Kidney (tissue), 14 donors: ENCODE data around the gene ZFP62. TPM values are rescaled to one million over a fixed set of nuclear protein-coding genes. Genes with fewer than 3 reads are reported as not detected.

Source experiments
- DNase-seq, 5 donors: peaks; one replicate each; pipeline ENCODE4 v3.0.0-alpha.2; 2013 to 2020
- FAIRE-seq: peaks from 2 replicates; lab custom pipeline; 2012; peaks lifted over from hg19 to GRCh38; lab: Jason Lieb, UNC
- H3K27ac ChIP-seq, 2 donors: one replicate each; pipeline ENCODE4 v1.7.0; 2013; ENCODE audit warnings: low read depth in 2 of 2, low read length in 2 of 2, inconsistent platforms in 1 of 2
- H3K27me3 ChIP-seq: one replicate; pipeline ENCODE4 v1.7.1; 2013; ENCODE audit warnings: low read length, inconsistent platforms; ENCODE audit not compliant: control insufficient read depth, insufficient read depth
- H3K36me3 ChIP-seq, 3 donors: one replicate each; pipeline versions ENCODE4 v1.7.0 to v1.7.1; 2013; ENCODE audit warnings: low read length in 3 of 3, control low read depth in 1 of 3, inconsistent platforms in 1 of 3; ENCODE audit not compliant: insufficient read depth in 3 of 3, control insufficient read depth in 2 of 3
- H3K4me1 ChIP-seq, 3 donors: one replicate each; pipeline versions ENCODE4 v1.7.0 to v1.7.1; 2013; ENCODE audit warnings: low read length in 3 of 3, inconsistent platforms in 1 of 3, low read depth in 1 of 3; ENCODE audit not compliant: control insufficient read depth in 2 of 3, insufficient read depth in 2 of 3
- H3K4me3 ChIP-seq, 3 donors: one replicate each; pipeline versions ENCODE4 v1.7.0 to v1.8.1; 2013; ENCODE audit warnings: low read length in 3 of 3, control low read depth in 1 of 3, inconsistent platforms in 1 of 3
- H3K9ac ChIP-seq, 3 donors: one replicate each; pipeline versions ENCODE4 v1.7.0 to v1.7.1; 2013; ENCODE audit warnings: low read length in 3 of 3, control low read depth in 1 of 3, inconsistent platforms in 1 of 3
- H3K9me3 ChIP-seq, 3 donors: one replicate each; pipeline versions ENCODE4 v1.7.0 to v1.7.1; 2013; ENCODE audit warnings: low read length in 3 of 3, control low read depth in 1 of 3, inconsistent platforms in 1 of 3; ENCODE audit not compliant: control insufficient read depth in 2 of 3, insufficient read depth in 1 of 3
- CTCF ChIP-seq: IDR thresholded peaks from 3 replicates; pipeline ENCODE4 v1.5.1; 2012; ENCODE audit warnings: mild to moderate bottlenecking, moderate library complexity, borderline replicate concordance; ENCODE audit not compliant: insufficient read depth; ENCODE audit errors: extremely low read depth
- intact Hi-C: fragments of 100-400 bp; cut with DNase I; formaldehyde crosslinking; loops from one replicate; pipeline ENCODE4 v1.11.1; 2022
- polyA plus RNA-seq: library from polyadenylated mRNA; stranded (reverse); fragments of 350-450 nt; fragmentation: Illumina TruSeq; extraction: RNeasy Lipid Tissue Mini Kit (QIAGEN cat#74804); gene quantifications from one replicate; pipeline ENCODE4 v1.2.3, GENCODE V29; 2014; ENCODE audit warnings: low read depth, low replicate concordance; ENCODE audit not compliant: insufficient read depth
- total RNA-seq: library from RNA; stranded (reverse); fragmentation: NEBNext Ultra II Directional; extraction: Animal tissue kit (Norgen Biotek cat#: 25700); gene quantifications from one replicate; pipeline ENCODE4 v1.2.1, GENCODE V29; 2021
- donor health status: control.
- donor health status: control.
- donor health status: control.
- donor health status: control.
- donor health status: control.
- donor health status: DM: yes; HTN: yes; CAD: no.
- donor health status: Normal renal cell carcinoma (clear cell type).

ZFP62 gene
- total and polyA plus RNA-seq, 2 donors from 2014 or later, result 16.2 to 30.7 TPM

GRCh38 chr5:180844432-180844831, 16.6 kb downstream of the ZFP62 start:
- Histone ChIP-seq H3K36me3 (peaks cover 1 to 13% (median 7%) of the 10 kb centered on the region in 3 donors), H3K9ac (no peak overlapping the region), H3K27ac (no peak overlapping the region), H3K9me3 (peaks cover 0 to 9% (median 0%) of the 10 kb centered on the region in 3 donors), H3K4me3 (no peak overlapping the region), H3K4me1 (no peaks in the 10 kb centered on the region), H3K27me3 (no peaks in the 10 kb centered on the region)
- no peak for TF ChIP-seq CTCF
- no peak for FAIRE-seq
- no peak for DNase-seq
- intact Hi-C loops, result no loop called here

DNA sequence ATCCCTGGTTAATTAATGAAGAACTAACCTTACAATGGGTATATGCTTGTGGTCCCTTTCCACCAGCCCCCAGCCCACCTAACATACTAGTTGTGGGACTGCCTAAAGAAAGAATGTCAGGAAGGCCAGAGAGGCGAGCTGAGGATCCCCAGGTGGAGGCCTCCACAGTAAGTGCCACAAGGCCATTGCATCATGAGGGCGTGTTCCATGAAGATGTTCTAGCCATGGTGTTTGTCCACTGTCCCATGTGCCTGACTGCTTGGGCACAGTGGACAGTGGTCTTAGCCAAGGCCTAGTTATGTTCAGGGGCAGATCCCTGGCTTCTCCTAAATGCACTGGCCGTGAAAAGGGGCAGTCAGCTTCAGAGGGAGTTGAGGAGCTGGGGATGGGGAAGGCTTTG, 21.1 kb downstream of the ZFP62 start:
- intact Hi-C loops, result no loop called here
- H3K27me3 ChIP-seq, result no peaks in the 10 kb centered on the region
- FAIRE-seq, result no peak
- no peak overlapping the region for H3K9ac ChIP-seq
- H3K27ac ChIP-seq, result no peak overlapping the region
- no peaks in the 10 kb centered on the region for H3K9me3 ChIP-seq
- TF ChIP-seq CTCF, result no peak
- H3K4me3 ChIP-seq, result no peak overlapping the region
- peaks cover 0 to 11% (median 3%) of the 10 kb centered on the region in 3 donors for H3K36me3 ChIP-seq
- no peak for DNase-seq
- no peaks in the 10 kb centered on the region for H3K4me1 ChIP-seq

DNA sequence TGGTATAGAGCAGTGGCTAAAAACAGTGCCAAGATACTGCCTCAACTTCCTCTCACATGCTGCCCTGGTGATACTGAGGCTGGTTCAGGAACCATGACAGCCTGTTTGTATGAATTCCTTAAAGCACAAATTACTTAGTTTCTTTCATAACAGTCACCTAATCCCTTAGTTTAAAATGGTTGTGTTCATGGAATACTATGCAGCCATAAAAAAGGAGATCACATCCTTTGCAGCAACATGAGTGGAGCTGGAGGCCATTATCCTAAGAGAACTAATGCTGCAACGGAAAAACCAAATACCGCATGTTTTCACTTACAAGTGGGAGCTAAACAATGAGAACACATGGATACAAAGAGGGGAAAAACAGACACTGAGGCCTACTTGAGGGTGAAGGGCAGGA, 21.8 kb downstream of the ZFP62 start:
- Histone ChIP-seq H3K4me1 (no peaks in the 10 kb centered on the region), H3K27ac (no peak overlapping the region), H3K4me3 (no peak overlapping the region), H3K9ac (no peak overlapping the region), H3K36me3 (peaks cover 0 to 14% (median 9%) of the 10 kb centered on the region in 3 donors), H3K27me3 (no peaks in the 10 kb centered on the region), H3K9me3 (no peaks in the 10 kb centered on the region)
- DNase-seq (no peak), FAIRE-seq (no peak)
- TF ChIP-seq CTCF, result no peak
- intact Hi-C loops, result no loop called here

GRCh38 chr5:180837478-180837877, 23.6 kb downstream of the ZFP62 start:
- H3K4me3 ChIP-seq, result no peak overlapping the region
- no peak overlapping the region for H3K9ac ChIP-seq
- H3K4me1 ChIP-seq, result peaks cover 0 to 5% (median 4%) of the 10 kb centered on the region in 3 donors
- no peak for DNase-seq
- peaks cover 0 to 14% (median 9%) of the 10 kb centered on the region in 3 donors for H3K36me3 ChIP-seq
- intact Hi-C loops, result no loop called here
- no peak for TF ChIP-seq CTCF
- no peaks in the 10 kb centered on the region for H3K27me3 ChIP-seq
- H3K9me3 ChIP-seq, result no peaks in the 10 kb centered on the region
- no peak overlapping the region for H3K27ac ChIP-seq
- no peak for FAIRE-seq
